HepG2 (cell line): ENCODE data around the gene ANKIB1. TPM values are rescaled to one million over a fixed set of nuclear protein-coding genes. Genes with fewer than 3 reads are reported as not detected.
A peak's percentile ranks its signal among the peaks of the same experiment; 100 is the strongest.

Experiments
- GABPB1 ChIP-seq: IDR thresholded peaks from 2 replicates; pipeline ENCODE4 v1.6.1; 2016; ENCODE audit warnings: mild to moderate bottlenecking, missing genetic modification reagents, moderate library complexity, missing compliant biosample characterization
- PHF21A ChIP-seq: sonication (generic); formaldehyde crosslinking; IDR thresholded peaks from 2 replicates; pipeline ENCODE4 v1.5.0; 2020; ENCODE audit warnings: mild to moderate bottlenecking, missing genetic modification reagents
- SP140L ChIP-seq: sonication (generic); formaldehyde crosslinking; IDR thresholded peaks from 2 replicates; pipeline ENCODE4 v1.4.0; 2020; ENCODE audit warnings: missing genetic modification reagents, borderline replicate concordance
- THAP7 ChIP-seq: sonication (generic); formaldehyde crosslinking; IDR thresholded peaks from 2 replicates; pipeline ENCODE4 v1.8.1; 2023; ENCODE audit warnings: mild to moderate bottlenecking, missing genetic modification reagents
- TOE1 ChIP-seq: sonication (generic); formaldehyde crosslinking; IDR thresholded peaks from 2 replicates; pipeline ENCODE4 v1.4.0; 2020; ENCODE audit warnings: mild to moderate bottlenecking, missing genetic modification reagents
- ZEB1 ChIP-seq: IDR thresholded peaks from 2 replicates; pipeline ENCODE4 v1.6.1; 2012; ENCODE audit warnings: mild to moderate bottlenecking, low read depth, inconsistent platforms; ENCODE audit not compliant: insufficient replicate concordance
- ZFP91 ChIP-seq: sonication (generic); formaldehyde crosslinking; IDR thresholded peaks from 2 replicates; pipeline ENCODE4 v1.9.0; 2022; ENCODE audit warnings: missing genetic modification reagents, mild to moderate bottlenecking, borderline replicate concordance
- ZMYM4 ChIP-seq: sonication (generic); formaldehyde crosslinking; IDR thresholded peaks from 2 replicates; pipeline ENCODE4 v1.8.1; 2023; ENCODE audit warnings: mild to moderate bottlenecking, missing genetic modification reagents
- ZNF124 ChIP-seq: sonication (generic); formaldehyde crosslinking; IDR thresholded peaks from 2 replicates; pipeline ENCODE4 v1.4.0; 2020; ENCODE audit warnings: missing genetic modification reagents
- ZNF317 ChIP-seq: sonication (generic); formaldehyde crosslinking; IDR thresholded peaks from 2 replicates; pipeline ENCODE4 v1.5.0; 2020; ENCODE audit warnings: mild to moderate bottlenecking, missing genetic modification reagents
- ZNF468 ChIP-seq: sonication (generic); formaldehyde crosslinking; IDR thresholded peaks from 2 replicates; pipeline ENCODE4 v1.8.0; 2022; ENCODE audit warnings: mild to moderate bottlenecking, moderate library complexity, missing genetic modification reagents
- ZNF556 ChIP-seq: sonication (generic); formaldehyde crosslinking; IDR thresholded peaks from 2 replicates; pipeline ENCODE4 v1.4.0; 2020; ENCODE audit warnings: mild to moderate bottlenecking, missing genetic modification reagents, borderline replicate concordance
- ZNF749 ChIP-seq: sonication (generic); formaldehyde crosslinking; IDR thresholded peaks from 2 replicates; pipeline ENCODE4 v1.8.0; 2022; ENCODE audit warnings: mild to moderate bottlenecking, missing genetic modification reagents, moderate library complexity, borderline replicate concordance
- ZNF773 ChIP-seq: sonication (generic); formaldehyde crosslinking; IDR thresholded peaks from 2 replicates; pipeline ENCODE4 v1.4.0; 2020; ENCODE audit warnings: missing genetic modification reagents, borderline replicate concordance
- ZNF850 ChIP-seq: sonication (generic); formaldehyde crosslinking; conservative IDR thresholded peaks from 2 replicates; pipeline ENCODE4 v1.9.0; 2021; ENCODE audit warnings: mild to moderate bottlenecking, missing genetic modification reagents
- polyA plus RNA-seq, 8 experiments: library from polyadenylated mRNA; depleted of rRNA in 3 of 8; stranded (reverse) in 7 of 8; unstranded in 1 of 8; fragments of >200 nt; fragmentation: Illumina TruSeq in 4 of 8; extraction: Trizol in 4 of 8; gene quantifications; 2 replicates each; pipeline versions ENCODE4 v1.2.1 to v1.2.3, GENCODE V29; 2011 to 2016; ENCODE audit warnings: low read depth in 4 of 8, missing spikeins in 1 of 8, mixed read lengths in 1 of 8; ENCODE audit not compliant: insufficient read depth in 1 of 8
- total RNA-seq, 5 experiments: library from RNA; depleted of rRNA; stranded (reverse); fragments of >200 nt; fragmentation: Illumina TruSeq; extraction: Trizol; gene quantifications; 2 replicates each; pipeline ENCODE4 v1.2.3, GENCODE V29; 2016; ENCODE audit warnings: low read depth in 1 of 5
- TF ChIP-seq, protein P1 (sequence below): sonication (generic); formaldehyde crosslinking; conservative IDR thresholded peaks from 2 replicates; pipeline ENCODE4 v1.8.0; 2022; ENCODE audit warnings: mild to moderate bottlenecking, moderate library complexity, missing genetic modification reagents
- TF ChIP-seq, protein P2 (sequence below): sonication (generic); formaldehyde crosslinking; IDR thresholded peaks from 2 replicates; pipeline ENCODE4 v1.4.0; 2020; ENCODE audit warnings: missing genetic modification reagents, borderline replicate concordance
- TF ChIP-seq, protein P3 (sequence below): sonication (generic); formaldehyde crosslinking; IDR thresholded peaks from 2 replicates; pipeline ENCODE4 v1.4.0; 2020; ENCODE audit warnings: missing genetic modification reagents

Gene ANKIB1
- total and polyA plus RNA-seq, 2 of the 13 experiments (the other 11 are each of a cell fraction or from before 2014, with no cell fraction given): 28.7 to 29.6 TPM

GRCh38 chr7:92447345-92448204 is 201.8 kb downstream of the ANKIB1 start, which contains the start of gene GATAD1 (continued):
- TF ChIP-seq THAP7 (CRISPR knock-in tag) (no peak), ZNF124 (CRISPR knock-in tag) (peak; percentile 85), ZNF773 (CRISPR knock-in tag) (peak; percentile 85; the same call in 1 of the 2 replicates), ZNF317 (CRISPR knock-in tag) (no peak; the same call in 1 of the 2 replicates), ZNF468 (CRISPR knock-in tag) (0 out of 2 replicates have a peak, but pooled peaks have one; percentile 47), ZNF556 (0 out of 2 replicates have a peak, but pooled peaks have one; percentile 57), PHF21A (CRISPR knock-in tag) (peak; percentile 81), ZMYM4 (CRISPR knock-in tag) (peak; percentile 93), ZNF749 (CRISPR knock-in tag) (peak; percentile 61; the same call in 1 of the 2 replicates), SP140L (0 out of 2 replicates have a peak, but pooled peaks have one; percentile 63), ZEB1 (peak; percentile 21), ZFP91 (CRISPR knock-in tag) (peak; percentile 86), TOE1 (0 out of 2 replicates have a peak, but pooled peaks have one; percentile 21), ZNF850 (CRISPR knock-in tag) (no peak), GABPB1 (CRISPR knock-in tag) (peak; percentile 97)
- TF ChIP-seq, protein P1, sequence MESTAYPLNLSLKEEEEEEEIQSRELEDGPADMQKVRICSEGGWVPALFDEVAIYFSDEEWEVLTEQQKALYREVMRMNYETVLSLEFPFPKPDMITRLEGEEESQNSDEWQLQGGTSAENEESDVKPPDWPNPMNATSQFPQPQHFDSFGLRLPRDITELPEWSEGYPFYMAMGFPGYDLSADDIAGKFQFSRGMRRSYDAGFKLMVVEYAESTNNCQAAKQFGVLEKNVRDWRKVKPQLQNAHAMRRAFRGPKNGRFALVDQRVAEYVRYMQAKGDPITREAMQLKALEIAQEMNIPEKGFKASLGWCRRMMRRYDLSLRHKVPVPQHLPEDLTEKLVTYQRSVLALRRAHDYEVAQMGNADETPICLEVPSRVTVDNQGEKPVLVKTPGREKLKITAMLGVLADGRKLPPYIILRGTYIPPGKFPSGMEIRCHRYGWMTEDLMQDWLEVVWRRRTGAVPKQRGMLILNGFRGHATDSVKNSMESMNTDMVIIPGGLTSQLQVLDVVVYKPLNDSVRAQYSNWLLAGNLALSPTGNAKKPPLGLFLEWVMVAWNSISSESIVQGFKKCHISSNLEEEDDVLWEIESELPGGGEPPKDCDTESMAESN: peak; percentile 78
- TF ChIP-seq, protein P2, sequence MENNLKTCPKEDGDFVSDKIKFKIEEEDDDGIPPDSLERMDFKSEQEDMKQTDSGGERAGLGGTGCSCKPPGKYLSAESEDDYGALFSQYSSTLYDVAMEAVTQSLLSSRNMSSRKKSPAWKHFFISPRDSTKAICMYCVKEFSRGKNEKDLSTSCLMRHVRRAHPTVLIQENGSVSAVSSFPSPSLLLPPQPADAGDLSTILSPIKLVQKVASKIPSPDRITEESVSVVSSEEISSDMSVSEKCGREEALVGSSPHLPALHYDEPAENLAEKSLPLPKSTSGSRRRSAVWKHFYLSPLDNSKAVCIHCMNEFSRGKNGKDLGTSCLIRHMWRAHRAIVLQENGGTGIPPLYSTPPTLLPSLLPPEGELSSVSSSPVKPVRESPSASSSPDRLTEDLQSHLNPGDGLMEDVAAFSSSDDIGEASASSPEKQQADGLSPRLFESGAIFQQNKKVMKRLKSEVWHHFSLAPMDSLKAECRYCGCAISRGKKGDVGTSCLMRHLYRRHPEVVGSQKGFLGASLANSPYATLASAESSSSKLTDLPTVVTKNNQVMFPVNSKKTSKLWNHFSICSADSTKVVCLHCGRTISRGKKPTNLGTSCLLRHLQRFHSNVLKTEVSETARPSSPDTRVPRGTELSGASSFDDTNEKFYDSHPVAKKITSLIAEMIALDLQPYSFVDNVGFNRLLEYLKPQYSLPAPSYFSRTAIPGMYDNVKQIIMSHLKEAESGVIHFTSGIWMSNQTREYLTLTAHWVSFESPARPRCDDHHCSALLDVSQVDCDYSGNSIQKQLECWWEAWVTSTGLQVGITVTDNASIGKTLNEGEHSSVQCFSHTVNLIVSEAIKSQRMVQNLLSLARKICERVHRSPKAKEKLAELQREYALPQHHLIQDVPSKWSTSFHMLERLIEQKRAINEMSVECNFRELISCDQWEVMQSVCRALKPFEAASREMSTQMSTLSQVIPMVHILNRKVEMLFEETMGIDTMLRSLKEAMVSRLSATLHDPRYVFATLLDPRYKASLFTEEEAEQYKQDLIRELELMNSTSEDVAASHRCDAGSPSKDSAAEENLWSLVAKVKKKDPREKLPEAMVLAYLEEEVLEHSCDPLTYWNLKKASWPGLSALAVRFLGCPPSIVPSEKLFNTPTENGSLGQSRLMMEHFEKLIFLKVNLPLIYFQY (CRISPR knock-in tag): peak; percentile 60; the same call in 1 of the 2 replicates
- TF ChIP-seq, protein P3, sequence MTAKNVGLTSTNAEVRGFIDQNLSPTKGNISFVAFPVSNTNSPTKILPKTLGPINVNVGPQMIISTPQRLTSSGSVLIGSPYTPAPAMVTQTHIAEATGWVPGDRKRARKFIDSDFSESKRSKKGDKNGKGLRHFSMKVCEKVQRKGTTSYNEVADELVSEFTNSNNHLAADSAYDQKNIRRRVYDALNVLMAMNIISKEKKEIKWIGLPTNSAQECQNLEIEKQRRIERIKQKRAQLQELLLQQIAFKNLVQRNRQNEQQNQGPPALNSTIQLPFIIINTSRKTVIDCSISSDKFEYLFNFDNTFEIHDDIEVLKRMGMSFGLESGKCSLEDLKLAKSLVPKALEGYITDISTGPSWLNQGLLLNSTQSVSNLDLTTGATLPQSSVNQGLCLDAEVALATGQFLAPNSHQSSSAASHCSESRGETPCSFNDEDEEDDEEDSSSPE: peak; percentile 61
